ENCODE data around the gene PNMA8A. TPM values are rescaled to one million over a fixed set of nuclear protein-coding genes. Genes with fewer than 3 reads are reported as not detected.

PNMA8A gene
- polyA plus RNA-seq, 1 donor from 2014 or later: 234 TPM

GRCh38 chr19:46423188-46423587 is 48.2 kb downstream of the PNMA8A start:
- Histone ChIP-seq H3K4me2 (ENCODE audit: low read length) (no peak overlapping the region), H3K27me3 (ENCODE audit: insufficient read depth, low read depth, low read length) (no peaks in the 10 kb centered on the region), H3K36me3 (ENCODE audit: insufficient read depth, low read length) (no peaks in the 10 kb centered on the region), H3K9me3 (ENCODE audit: low read length) (no peaks in the 10 kb centered on the region), H3K9ac (ENCODE audit: low read length) (no peak overlapping the region), H3K4me3 (ENCODE audit: low read length) (no peak overlapping the region), H2AFZ (ENCODE audit: low read depth, low read length) (no peak overlapping the region), H3K27ac (ENCODE audit: low read length) (no peak overlapping the region), H4K20me1 (ENCODE audit: insufficient read depth) (no peaks in the 10 kb centered on the region), H3K9me2 (ENCODE audit: insufficient read depth, low read length) (no peaks in the 10 kb centered on the region), H3K79me2 (replicated peaks; ENCODE audit: insufficient read depth, low read length) (peaks cover 15% of the 10 kb centered on the region), H3F3A (ENCODE audit: insufficient read depth, low read length, poor library complexity, severe bottlenecking) (no peaks in the 10 kb centered on the region)
- no peak for TF ChIP-seq CTCF (IDR thresholded peaks at IDR 0.05; ENCODE audit: poor library complexity, severe bottlenecking)
- TF ChIP-seq POLR2AphosphoS5 (IDR thresholded peaks at IDR 0.05): no peak
- TF ChIP-seq EZH2 (IDR thresholded peaks at IDR 0.05; ENCODE audit: borderline replicate concordance, insufficient read depth, low read length, poor library complexity, severe bottlenecking): no peak
- TF ChIP-seq MXI1 (conservative IDR thresholded peaks at IDR 0.05; ENCODE audit: poor library complexity, severe bottlenecking): no peak
- TF ChIP-seq REST (IDR thresholded peaks at IDR 0.05; ENCODE audit: borderline replicate concordance): no peak
- TF ChIP-seq EP300 (conservative IDR thresholded peaks at IDR 0.05; ENCODE audit: poor library complexity, severe bottlenecking): no peak
- no peak for TF ChIP-seq RAD21 (conservative IDR thresholded peaks at IDR 0.05)
- TF ChIP-seq TAF1 (IDR thresholded peaks at IDR 0.05; ENCODE audit: low read depth): no peak
- no peak for TF ChIP-seq SMC3 (conservative IDR thresholded peaks at IDR 0.05; ENCODE audit: poor library complexity)

DNA sequence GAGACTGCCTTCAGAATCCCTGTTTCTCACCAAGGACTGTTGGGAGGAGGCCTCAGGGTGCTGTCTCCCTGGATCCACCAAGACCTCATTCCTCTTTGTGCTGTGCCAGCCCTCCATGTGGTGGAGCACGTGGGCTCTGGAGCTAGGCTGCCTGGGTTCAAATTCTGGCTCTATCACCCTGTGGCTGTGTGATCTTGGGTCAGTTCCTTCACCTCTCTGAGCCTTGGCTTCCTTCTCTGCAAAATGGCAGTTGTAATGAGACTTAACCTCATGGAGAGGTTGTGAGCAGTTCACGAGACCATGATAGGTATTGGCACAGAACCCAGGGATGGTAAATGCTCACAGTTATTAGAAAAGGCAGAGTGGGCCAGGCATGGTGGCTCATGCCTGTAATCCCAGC is 49.0 kb downstream of the PNMA8A start:
- Histone ChIP-seq H2AFZ (ENCODE audit: low read depth, low read length) (no peak overlapping the region), H3K9me2 (ENCODE audit: insufficient read depth, low read length) (no peaks in the 10 kb centered on the region), H4K20me1 (ENCODE audit: insufficient read depth) (no peaks in the 10 kb centered on the region), H3K9ac (ENCODE audit: low read length) (no peak overlapping the region), H3K9me3 (ENCODE audit: low read length) (no peaks in the 10 kb centered on the region), H3K27me3 (ENCODE audit: insufficient read depth, low read depth, low read length) (no peaks in the 10 kb centered on the region), H3K27ac (ENCODE audit: low read length) (no peak overlapping the region), H3K36me3 (ENCODE audit: insufficient read depth, low read length) (no peaks in the 10 kb centered on the region), H3F3A (ENCODE audit: insufficient read depth, low read length, poor library complexity, severe bottlenecking) (no peaks in the 10 kb centered on the region), H3K4me3 (ENCODE audit: low read length) (no peak overlapping the region), H3K4me2 (ENCODE audit: low read length) (no peak overlapping the region), H3K79me2 (replicated peaks; ENCODE audit: insufficient read depth, low read length) (peaks cover 7% of the 10 kb centered on the region)
- TF ChIP-seq POLR2AphosphoS5 (IDR thresholded peaks at IDR 0.05) (no peak), REST (IDR thresholded peaks at IDR 0.05; ENCODE audit: borderline replicate concordance) (no peak), MXI1 (conservative IDR thresholded peaks at IDR 0.05; ENCODE audit: poor library complexity, severe bottlenecking) (no peak), CTCF (IDR thresholded peaks at IDR 0.05; ENCODE audit: poor library complexity, severe bottlenecking) (no peak), SMC3 (conservative IDR thresholded peaks at IDR 0.05; ENCODE audit: poor library complexity) (no peak), EP300 (conservative IDR thresholded peaks at IDR 0.05; ENCODE audit: poor library complexity, severe bottlenecking) (no peak), EZH2 (IDR thresholded peaks at IDR 0.05; ENCODE audit: borderline replicate concordance, insufficient read depth, low read length, poor library complexity, severe bottlenecking) (no peak)

Measured in neural cell (in vitro differentiated cells).